ENCODE measurements around the gene SYT14.
"Not testable (repeated sequence)": the region's sequence is repeated elsewhere in the genome, so short reads cannot be mapped to it uniquely, and the experiment has no call there.

Gene SYT14

DNA sequence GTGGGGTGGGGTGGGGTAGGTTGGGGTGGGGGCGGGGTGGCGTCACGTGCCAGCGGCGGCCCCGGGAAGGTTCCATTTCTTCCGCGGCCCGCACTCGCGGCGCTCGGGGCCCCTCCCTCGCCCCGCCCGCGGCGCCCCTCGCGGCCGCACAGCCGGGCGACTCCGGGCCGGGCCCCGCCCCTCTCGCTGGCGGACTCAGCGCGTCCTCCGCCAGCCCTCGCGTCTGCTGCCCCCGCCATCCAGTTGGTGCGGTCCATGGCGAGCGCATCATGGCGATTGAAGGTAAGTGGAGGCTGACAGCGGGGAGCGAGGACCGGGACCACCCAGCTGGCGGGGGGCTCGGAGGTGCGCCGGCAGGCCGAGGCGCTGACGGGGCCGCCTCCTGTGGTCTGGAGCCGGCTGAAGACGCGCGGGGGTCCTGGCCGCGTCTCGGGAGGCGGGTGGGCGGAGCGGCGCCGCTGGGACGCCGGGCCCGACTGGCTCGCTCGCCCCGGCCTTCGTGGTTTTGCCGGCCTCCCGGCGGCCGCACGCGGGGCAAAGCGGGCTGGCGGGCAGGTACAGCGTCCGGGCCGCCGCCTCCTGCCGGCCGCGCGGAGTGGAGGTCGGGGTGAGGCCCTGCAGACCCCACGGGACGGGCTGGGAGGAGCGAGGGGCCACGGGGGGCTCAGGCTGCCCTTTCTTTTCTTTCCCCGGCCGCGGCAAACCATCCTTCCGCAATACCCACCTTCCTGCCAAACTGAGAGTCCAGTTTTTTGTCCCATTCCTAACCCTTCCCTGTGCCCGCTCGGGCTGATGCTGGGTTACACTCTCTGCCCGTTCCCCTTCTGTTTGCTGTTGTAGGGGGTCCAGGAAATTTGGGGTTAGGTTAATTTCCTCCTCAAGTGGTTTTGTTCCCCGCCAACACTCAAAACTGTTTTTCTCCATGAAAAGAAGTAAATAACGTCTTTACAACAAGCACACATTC, at the start of gene SYT14:
TSS of gene SYT14 (plus strand) at position 222 of the 964 bp plus-strand sequence. CDS start at position 270, 48 bp downstream.
- DNase-seq (ENCODE audit: low read depth in 1 of 2, low spot score in 1 of 2), result no peak

DNA sequence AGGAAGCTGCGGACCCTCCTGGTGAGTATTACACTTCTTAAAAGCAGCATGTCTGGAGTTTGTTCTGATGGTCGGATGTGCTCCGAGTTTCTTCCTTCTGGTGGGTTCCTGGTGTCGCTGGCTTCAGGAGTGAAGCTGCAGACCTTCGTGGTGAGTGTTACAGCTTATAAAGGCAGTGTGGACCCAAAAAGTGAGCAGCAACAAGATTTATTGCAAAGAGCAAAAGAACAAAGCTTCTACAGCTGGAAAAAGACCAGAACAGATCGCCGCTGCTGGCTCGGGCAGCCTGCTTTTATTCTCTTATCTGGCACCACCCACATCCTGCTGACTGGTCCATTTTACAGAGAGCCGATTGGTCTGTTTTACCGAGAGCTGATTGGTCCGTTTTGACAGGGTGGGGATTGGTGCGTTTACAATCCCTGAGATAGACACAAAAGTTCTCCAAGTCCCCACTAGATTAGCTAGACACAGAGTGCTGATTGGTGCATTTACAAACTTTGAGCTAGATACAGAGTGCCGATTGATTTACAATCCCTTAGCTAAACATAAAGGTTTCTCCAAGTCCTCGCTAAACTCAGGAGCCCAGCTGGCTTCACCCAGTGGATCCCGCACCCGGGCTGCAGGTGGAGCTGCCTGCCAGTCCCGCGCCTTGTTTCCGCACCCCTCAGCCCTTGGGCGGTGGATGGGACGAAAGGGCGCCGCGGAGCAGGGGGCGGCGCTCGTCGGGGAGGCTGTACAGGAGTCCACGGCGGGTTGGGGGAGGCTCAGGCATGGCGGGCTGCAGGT, 49.5 kb upstream of the SYT14 start:
- DNase-seq (ENCODE audit: low read depth in 1 of 2, low spot score in 1 of 2), result not testable (repeated sequence)

DNA sequence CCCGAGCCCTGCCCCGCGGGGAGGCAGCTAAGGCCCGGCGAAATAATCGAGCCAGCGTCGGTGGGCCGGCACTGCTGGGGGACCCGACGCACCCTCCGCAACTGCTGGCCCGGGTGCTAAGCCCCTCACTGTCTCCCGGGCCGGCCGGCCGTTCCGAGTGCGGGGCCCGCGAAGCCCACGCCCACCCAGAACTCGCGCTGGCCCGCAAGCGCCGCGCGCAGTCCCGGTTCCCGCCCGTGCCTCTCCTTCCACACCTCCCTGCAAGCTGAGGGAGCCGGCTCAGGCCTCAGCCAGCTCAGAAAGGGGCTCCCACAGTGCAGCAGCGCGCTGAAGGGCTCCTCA, 49.0 kb upstream of the SYT14 start:
- no peak for DNase-seq (ENCODE audit: low read depth in 1 of 2, low spot score in 1 of 2)

DNA sequence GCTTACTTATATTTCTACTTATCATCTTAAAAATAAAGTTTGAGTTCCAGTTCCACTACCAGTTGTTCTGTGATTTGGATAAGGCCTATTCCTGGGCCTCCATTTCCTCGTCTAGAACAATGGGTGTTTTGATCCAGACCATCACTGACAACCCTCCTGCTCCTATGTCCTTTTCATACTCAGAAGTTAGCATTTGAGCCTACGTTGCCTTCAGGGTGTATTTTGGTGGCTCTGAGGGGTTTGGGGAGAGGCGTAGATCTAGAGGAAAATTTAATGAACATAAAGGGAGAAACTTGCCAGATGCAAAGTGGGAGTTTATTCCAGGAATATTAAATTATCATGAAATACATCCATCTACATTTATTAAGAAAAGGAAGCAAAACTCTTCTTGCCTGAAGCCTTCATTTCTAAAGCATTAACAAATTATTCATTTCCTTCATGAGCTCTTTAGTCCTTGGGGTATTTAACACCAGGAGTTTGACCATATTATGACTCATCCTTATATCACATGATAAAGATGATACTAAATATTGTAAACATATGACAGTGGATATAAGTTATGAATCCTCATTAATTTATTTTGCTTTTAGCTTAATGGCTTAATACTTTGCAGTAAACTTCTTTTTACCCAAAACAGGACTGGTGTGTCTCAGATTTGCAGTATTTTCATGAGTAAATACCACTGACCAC, 47.2 kb upstream of the SYT14 start:
- DNase-seq (ENCODE audit: low read depth in 1 of 2, low spot score in 1 of 2), result no peak

DNA sequence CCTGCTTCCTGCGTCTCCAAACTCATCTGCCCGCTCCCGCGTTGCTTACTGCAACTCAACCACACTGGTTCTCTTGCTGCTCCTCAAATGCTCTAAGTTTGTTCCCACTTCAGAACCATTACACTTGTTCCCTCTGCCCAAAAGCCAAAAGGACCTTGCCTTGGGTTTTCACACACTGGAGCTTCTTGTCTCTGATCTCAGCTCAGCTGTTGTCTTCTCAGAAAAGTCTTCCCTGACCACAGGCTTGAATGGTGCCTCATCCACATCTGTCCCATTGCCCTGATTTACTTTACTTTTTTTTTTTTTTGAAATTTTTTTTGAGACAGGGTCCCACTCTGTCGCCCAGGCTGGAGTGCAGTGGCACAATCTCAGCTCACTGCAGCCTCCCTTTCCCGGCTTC, 44.3 kb upstream of the SYT14 start:
- no peak for DNase-seq (ENCODE audit: low read depth in 1 of 2, low spot score in 1 of 2)

DNA sequence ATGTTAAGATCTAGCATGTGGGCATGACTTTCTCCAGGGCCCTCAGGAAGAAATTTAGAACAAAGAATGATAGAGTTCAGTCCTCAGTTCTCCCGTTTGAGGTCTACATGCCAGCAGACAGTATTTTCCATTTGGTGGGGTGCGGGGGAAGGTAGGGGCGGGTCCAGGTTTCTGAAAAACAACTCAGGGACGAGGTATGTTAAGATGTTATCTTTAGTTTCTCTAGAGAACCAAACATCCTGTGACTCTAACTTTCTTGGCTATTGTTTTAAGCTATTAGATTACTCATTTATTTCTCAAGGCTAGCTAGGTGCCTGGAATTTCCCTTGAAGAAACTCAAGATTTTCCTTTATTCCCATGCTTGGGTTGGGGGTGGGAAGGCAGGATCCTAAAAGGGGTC, 42.3 kb upstream of the SYT14 start:
- DNase-seq (ENCODE audit: low read depth in 1 of 2, low spot score in 1 of 2), result no peak

DNA sequence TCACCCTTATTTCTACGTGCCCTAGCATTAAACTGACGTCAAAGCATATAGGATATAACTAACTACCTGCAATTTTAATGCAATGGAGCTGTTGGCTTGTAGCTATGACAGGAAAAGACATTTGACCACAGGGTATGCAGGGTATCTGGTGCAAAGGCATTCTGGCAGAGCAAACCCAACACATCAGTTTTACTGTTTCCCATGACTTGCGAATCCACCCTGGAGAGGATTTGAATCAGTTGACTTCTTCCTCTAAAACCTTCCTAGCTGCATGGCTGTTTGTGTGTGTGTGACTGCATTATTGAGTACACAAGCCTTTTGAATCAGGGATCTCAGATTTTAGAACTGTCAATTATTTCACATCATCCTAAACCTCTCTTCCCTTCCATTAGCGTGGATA, 41.7 kb upstream of the SYT14 start:
- DNase-seq (ENCODE audit: low read depth in 1 of 2, low spot score in 1 of 2), result no peak

DNA sequence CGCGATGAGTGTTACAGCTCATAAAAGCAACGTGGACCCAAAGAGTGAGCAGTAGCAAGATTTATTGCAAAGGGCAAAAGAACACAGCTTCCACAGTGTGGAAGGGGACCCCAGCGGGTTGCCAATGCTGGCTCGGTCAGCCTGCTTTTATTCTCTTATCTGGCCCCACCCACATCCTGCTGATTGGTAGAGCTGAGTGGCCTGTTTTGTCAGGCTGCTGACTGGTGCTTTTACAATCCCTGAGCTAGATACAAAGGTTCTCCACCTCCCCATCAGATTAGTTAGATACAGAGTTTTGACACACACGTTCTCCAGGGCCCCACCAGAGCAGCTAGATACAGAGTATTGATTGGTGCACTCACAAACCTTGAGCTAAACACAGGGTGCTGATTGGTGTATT, 39.7 kb upstream of the SYT14 start:
- not testable (repeated sequence) for DNase-seq (ENCODE audit: low read depth in 1 of 2, low spot score in 1 of 2)

DNA sequence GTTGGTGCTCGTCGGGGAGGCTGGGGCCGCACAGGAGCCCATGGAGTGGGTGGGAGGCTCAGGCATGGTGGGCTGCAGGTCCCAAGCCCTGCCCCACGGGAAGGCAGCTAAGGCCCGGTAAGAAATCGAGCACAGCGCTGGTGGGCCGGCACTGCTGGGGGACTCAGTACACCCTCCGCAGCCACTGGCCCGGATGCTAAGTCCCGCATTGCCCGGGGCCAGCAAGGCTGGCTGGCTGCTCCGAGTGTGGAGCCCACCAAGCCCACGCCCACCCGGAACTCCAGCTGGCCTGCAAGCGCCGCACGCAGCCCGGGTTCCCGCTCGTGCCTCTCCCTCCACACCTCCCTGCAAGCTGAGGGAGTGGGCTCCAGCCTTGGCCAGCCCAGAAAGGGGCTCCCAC, 39.2 kb upstream of the SYT14 start:
- DNase-seq (ENCODE audit: low read depth in 1 of 2, low spot score in 1 of 2), result not testable (repeated sequence)

DNA sequence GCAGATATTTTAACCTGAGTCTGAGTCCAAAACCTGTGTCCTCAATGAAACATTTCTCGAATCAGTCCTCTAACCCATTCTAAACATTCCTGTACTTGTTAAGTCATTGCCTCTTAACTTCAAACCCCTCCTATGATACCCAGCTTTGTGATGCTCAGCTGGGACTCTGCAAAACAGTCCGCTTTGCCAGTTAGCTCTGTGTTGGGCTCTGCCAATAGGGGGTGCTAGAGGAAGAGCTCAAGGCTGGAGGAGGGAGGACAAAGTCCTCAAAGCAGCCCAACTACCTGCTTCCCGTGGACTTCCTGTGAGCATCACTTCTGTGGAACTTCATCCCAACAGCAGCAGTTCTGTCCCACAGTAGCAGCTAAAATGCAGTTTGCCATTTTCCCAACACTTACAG, 38.1 kb upstream of the SYT14 start:
- DNase-seq (ENCODE audit: low read depth in 1 of 2, low spot score in 1 of 2), result no peak

DNA sequence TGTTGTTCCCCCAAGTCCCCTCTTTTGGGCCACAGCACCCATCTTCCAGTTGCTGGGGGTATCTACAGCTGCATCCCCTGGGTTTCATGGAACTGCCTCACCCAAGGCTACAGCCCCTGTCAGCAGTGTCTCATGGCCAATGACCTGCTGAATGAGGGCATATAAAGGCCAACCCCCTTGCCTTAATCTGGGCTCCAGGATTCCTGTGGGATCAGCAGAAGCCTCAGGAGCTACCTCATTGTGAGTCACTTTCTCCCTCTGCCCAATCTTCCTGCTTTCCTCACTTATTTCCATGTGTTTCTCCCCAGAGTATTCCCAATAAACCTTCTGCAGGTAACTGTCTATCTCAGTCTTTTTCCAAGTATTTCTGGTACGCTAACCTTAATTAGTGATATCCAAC, 37.3 kb upstream of the SYT14 start:
- no peak for DNase-seq (ENCODE audit: low read depth in 1 of 2, low spot score in 1 of 2)

DNA sequence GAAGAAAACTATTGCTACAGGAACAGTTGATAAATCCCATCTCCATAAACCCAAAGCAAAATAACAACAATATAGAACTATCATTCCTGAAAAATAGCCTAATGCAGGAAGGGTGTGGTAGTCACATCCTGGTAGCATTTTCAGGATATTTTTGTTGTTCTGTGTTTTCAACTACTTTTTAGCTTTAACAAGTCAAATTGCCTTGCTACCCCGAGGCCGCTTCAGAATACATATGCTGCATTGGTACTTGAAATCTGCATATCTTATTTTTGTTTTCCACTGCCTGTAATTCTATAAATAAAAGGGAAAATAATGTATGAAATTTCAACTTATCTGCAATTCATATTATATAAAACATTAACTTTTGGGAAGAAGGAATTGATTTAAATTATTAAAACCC, 36.8 kb upstream of the SYT14 start:
- no peak for DNase-seq (ENCODE audit: low read depth in 1 of 2, low spot score in 1 of 2)

DNA sequence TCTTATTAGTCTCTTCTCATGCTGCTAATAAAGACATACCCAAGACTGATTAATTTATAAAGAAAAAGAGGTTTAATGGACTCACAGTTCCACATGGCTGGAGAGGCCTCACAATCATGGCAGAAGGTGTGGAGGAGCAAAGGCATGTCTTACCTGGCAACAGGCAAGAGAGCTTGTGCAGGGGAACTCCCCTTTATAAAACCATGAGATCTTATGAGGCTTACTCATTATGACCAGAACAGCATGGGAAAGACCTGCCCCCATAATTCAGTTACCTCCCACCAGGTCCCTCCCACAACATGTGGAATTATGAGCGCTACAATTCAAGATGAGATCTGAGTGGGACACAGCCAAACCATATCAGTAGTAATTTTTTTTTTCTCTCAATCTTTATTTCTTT, 33.2 kb upstream of the SYT14 start:
- not testable (repeated sequence) for DNase-seq (ENCODE audit: low read depth in 1 of 2, low spot score in 1 of 2)

DNA sequence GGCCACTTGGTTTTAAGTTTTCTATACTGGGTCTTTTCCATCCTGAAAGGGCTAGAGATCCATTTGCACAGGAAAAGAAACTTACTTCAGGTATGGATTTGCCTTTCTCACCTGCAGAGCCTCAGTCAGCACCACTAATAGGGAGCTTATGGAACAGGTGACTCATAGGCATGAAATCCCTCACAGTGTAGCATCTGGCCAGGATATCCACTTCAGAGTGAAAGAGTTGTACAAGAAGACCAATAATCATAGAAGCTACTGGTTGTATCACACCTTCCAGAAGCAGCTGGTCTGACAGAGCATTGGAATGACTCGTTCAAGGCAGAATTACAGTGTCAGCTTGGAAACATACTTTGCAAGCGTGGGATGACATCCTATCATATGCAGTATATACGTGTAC, 26.3 kb upstream of the SYT14 start:
- DNase-seq (ENCODE audit: low read depth in 1 of 2, low spot score in 1 of 2), result no peak

DNA sequence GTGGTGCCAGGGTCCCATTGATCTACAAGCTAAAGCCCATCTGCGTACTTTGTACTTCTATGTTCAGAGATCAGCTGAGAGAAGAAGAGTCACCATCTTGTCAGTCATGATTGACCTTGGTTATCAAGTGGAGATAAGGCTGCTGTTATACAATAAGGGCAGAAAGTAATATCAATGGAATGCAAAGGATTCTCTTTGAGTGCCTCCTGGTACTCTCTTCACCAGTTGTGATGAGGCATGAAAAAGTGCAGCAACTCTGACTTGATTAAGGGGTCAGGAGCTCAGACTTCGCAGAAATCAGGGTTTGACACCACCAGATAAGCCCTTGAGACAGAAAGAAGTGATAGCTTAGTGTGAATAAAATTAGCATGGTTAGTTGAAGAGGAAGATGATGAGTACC, 25.7 kb upstream of the SYT14 start:
- DNase-seq (ENCODE audit: low read depth in 1 of 2, low spot score in 1 of 2), result no peak

DNA sequence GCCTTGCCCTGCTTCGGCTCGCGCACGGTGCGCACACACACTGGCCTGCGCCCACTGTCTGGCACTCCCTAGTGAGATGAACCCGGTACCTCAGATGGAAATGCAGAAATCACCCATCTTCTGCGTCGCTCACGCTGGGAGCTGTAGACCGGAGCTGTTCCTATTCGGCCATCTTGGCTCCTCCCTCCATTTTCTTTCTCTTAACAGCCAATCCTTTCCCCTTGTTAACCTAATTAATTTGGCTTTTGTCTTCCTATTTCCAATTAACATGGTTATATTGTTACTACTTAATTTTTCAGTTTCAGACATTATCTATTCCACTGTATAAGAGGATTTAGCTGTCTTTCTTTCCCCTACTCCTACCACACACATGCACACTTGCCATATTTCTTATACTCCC, 18.4 kb upstream of the SYT14 start:
- not testable (repeated sequence) for DNase-seq (ENCODE audit: low read depth in 1 of 2, low spot score in 1 of 2)

DNA sequence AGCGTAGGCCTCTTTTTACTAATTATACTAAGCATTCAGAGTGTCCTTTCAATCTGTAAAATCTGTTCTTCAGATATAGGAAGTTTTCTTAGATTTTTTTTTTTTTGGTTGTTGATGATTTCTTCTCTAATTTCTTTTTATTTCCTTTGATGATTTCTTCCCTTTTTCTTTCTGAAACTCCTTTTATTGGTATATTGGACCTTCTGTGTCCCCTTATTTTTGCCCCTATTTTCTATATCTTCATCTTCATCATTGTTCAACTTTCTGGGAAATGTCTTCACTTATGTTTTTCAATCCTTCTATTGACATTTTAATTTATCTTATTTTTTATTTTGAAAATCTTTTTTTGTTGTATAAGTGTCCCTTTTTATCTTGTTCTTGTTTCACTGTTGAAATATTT, 17.2 kb upstream of the SYT14 start:
- no peak for DNase-seq (ENCODE audit: low read depth in 1 of 2, low spot score in 1 of 2)

DNA sequence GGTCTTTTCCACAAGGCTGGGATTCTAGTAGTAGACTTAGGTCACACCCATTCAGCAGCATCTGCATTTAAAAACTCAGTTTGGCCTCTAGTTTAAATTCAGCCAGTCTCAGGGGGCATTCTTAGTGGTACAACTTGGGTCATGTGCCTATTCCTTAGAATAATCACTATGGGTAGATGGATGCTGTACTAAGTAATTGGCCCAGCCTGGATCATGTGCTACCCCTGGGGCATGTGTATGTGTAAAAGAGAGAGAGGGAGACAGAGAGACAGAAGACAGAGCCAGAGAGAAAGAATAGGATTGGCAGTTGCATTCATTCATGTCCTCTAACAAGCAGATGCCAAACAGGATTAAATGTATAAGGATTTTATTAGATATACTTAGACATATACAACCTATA, 13.6 kb upstream of the SYT14 start:
- no peak for DNase-seq (ENCODE audit: low read depth in 1 of 2, low spot score in 1 of 2)

DNA sequence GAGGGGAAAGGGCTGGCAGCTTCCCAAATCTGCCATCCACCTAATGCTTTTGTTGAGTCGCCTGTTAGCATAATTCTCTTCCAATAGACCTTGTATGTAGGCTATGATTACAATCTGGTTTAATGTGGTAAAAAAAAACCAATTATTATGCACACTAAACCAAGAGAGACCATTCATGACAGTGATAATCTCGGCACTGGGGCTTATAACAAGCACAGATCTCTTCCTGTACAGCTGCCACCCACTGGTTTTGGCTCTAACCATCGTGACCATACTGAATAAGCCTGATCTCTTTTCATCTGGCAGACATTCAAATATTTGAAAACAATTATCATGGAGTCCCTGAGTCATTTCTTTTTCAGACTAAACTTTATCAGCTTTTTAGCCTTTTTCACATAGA, 12.0 kb upstream of the SYT14 start:
- DNase-seq (ENCODE audit: low read depth in 1 of 2, low spot score in 1 of 2), result no peak

DNA sequence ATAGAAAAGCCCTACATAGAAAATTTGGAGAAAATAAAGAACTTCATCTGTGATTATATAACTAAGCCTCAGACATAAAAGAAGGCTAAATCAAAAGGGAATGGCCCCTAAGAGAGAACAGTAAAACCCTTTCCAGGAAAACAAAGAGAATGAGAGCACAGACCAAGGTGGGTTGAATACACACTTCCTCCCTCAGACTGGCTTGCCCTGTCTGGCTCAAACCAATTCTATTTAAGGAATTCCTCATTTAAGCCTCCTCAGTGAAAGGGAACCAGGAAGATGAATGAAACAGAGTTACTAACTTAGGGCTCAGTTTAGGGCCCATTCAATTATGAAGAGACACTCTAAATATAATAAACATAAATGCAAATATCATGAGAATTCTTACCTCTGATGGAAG, 10.6 kb upstream of the SYT14 start:
- no peak for DNase-seq (ENCODE audit: low read depth in 1 of 2, low spot score in 1 of 2)

DNA sequence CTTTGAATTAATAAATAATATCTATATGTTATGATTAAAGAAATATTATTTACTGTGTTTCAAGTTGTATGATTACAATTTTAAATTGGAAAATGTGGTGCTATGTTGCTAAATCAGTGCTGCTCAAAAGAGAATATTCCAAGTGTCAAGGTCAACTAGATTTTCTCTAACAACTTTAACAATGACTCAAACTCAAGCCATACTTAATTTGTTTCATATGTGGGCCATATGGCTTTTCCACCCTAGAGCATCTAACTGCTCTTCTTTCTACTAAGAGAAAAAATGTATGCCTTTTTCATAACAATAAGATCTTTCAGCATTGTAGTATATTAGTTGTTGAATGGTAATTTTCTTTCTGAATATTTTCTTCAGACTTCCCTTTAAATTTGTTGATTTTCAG, 8.3 kb upstream of the SYT14 start:
- no peak for DNase-seq (ENCODE audit: low read depth in 1 of 2, low spot score in 1 of 2)

DNA sequence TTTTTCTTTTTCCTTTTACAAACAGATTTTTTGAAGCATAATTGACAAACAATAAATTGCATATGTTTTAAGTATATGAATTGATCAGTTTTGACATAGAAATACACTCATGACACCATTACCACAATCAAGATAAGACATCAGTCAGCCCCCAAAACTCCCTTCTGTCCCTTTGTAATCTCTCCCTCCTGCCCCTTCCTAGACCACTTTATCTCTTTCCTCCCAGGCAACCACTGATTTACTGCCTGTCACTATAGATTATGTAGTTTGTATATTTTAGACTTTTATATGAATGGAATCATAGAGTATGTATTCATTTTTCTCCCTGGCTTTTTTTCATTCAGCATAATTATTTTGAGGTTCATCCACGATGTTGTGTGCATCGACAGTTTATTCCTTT, 6.9 kb upstream of the SYT14 start:
- DNase-seq (ENCODE audit: low read depth in 1 of 2, low spot score in 1 of 2), result no peak

Measured in stimulated activated CD4-positive, alpha-beta T cell treated with anti-CD3 and anti-CD28 coated beads, Interleukin-15, amount 100 ng/mL, for 1 hour (primary cell).